ENCODE data around the gene CERS1. TPM values are rescaled to one million over a fixed set of nuclear protein-coding genes. Genes with fewer than 3 reads are reported as not detected.
A peak's percentile ranks its signal among the peaks of the same experiment; 100 is the strongest.

The CERS1 gene, protein sequence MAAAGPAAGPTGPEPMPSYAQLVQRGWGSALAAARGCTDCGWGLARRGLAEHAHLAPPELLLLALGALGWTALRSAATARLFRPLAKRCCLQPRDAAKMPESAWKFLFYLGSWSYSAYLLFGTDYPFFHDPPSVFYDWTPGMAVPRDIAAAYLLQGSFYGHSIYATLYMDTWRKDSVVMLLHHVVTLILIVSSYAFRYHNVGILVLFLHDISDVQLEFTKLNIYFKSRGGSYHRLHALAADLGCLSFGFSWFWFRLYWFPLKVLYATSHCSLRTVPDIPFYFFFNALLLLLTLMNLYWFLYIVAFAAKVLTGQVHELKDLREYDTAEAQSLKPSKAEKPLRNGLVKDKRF
- not detected for total RNA-seq
- not detected for polyA plus RNA-seq (2013, experiment 1 of 2)
- polyA plus RNA-seq (2013, experiment 2 of 2) = 0.53 TPM
- total RNA-seq = 0 to 0.26 (median 0) reads per million in 172 experiments

DNA sequence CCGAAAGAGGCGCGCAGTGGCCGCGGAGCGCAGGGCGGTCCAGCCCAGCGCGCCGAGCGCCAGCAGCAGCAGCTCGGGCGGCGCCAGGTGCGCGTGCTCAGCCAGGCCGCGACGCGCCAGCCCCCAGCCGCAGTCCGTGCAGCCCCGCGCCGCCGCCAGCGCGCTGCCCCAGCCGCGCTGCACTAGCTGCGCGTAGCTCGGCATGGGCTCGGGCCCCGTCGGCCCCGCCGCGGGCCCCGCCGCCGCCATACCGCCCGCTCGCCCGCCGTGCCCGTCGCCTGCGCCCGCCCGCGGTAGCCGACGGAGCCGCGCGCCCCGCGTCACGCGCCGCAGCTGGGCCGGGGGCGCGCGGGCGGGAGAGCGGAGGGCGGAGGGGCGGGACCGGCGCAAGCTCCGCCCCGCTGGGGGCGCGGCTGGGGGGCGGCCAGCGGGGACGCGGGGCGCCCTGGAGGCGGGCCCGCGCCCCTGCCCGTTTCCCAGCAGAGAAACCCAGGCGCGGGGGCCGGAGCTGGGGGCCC, at the start of gene CERS1:
CERS1 (minus strand) TSS at position 335 of the 518 bp plus-strand sequence; CDS start at position 249, 86 bp downstream.
- peaks cover 11% of the 10 kb centered on the region for H3K4me1 ChIP-seq (ENCODE audit: insufficient read depth, low read length)
- TF ChIP-seq CTCF (IDR thresholded peaks at IDR 0.05) = no peak
- H3K9me3 Mint-ChIP-seq = no peaks in the 10 kb centered on the region
- intact Hi-C loops (cut with DNase I, micrococcal nuclease) = no loop called here
- H3K27ac ChIP-seq (ENCODE audit: low read depth in 1 of 2, low read length in 2 of 2) = no peak within 1 kb of the TSS
- peaks cover 0 to 3% of the 10 kb centered on the region in 2 experiments for H3K9me3 ChIP-seq (ENCODE audit: control insufficient read depth in 1 of 2, insufficient read depth in 1 of 2, low read length in 2 of 2)
- H3K27me3 ChIP-seq (ENCODE audit: control insufficient read depth in 1 of 2, insufficient read depth in 2 of 2, low read length in 2 of 2) = peaks cover 17 to 19% of the 10 kb centered on the region in 2 experiments
- H3K4me1 Mint-ChIP-seq (ENCODE audit: low read depth) = peaks cover 13% of the 10 kb centered on the region
- DNase-seq (peak in 1 of 14 experiments; percentile 28), ATAC-seq (ENCODE audit: poor library complexity) (peak; percentile 13)
- H3K4me3 Mint-ChIP-seq = peak within 1 kb of the TSS; percentile 79
- peaks cover 25% of the 10 kb centered on the region for H3K27me3 Mint-ChIP-seq
- ChIA-PET POLR2A (no interaction called here), CTCF (no interaction called here)
- H3K4me3 ChIP-seq (ENCODE audit: low read length) = no peak within 1 kb of the TSS
- H3K27ac Mint-ChIP-seq = no peak within 1 kb of the TSS
- peaks cover 21% of the 10 kb centered on the region for H3K36me3 ChIP-seq (ENCODE audit: insufficient read depth, low read length)
- H3K36me3 Mint-ChIP-seq (ENCODE audit: low read depth) = peaks cover 21% of the 10 kb centered on the region

DNA sequence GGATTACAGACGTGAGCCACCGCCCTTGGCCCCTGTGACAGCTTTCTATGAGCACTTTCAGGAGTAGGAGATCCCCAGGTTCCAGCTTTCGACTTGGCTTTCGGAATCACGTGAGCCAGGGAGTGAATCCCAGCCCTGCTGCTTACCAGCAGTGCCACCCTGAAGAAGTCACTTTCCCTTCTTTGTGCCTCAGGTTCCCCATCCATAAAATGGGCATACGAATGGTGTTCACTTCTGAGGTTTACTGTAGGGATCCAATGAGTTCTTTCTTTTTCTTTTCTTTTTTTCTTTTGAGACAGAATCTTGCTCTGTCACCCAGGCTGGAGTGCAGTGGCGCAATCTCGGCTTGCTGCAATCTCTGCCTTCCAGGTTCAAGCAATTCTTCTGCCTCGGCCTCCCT, 49.3 kb upstream of the CERS1 start:
- peaks cover 29% of the 10 kb centered on the region for H3K27me3 Mint-ChIP-seq
- H3K27ac ChIP-seq (ENCODE audit: low read depth in 1 of 2, low read length in 2 of 2) = no peak overlapping the region
- H3K27ac Mint-ChIP-seq = no peak overlapping the region
- intact Hi-C loops (cut with DNase I, micrococcal nuclease) = no loop called here
- H3K27me3 ChIP-seq (ENCODE audit: control insufficient read depth in 1 of 2, insufficient read depth in 2 of 2, low read length in 2 of 2) = peaks cover 9 to 14% of the 10 kb centered on the region in 2 experiments
- ATAC-seq (ENCODE audit: poor library complexity) = no peak
- peaks cover 0 to 8% of the 10 kb centered on the region in 2 experiments for H3K9me3 ChIP-seq (ENCODE audit: control insufficient read depth in 1 of 2, insufficient read depth in 1 of 2, low read length in 2 of 2)
- no peak for DNase-seq
- TF ChIP-seq CTCF (IDR thresholded peaks at IDR 0.05) = no peak
- H3K36me3 Mint-ChIP-seq (ENCODE audit: low read depth) = no peaks in the 10 kb centered on the region
- no peaks in the 10 kb centered on the region for H3K9me3 Mint-ChIP-seq
- H3K4me1 Mint-ChIP-seq (ENCODE audit: low read depth) = no peaks in the 10 kb centered on the region
- H3K4me3 ChIP-seq (ENCODE audit: low read length) = no peak overlapping the region
- no peaks in the 10 kb centered on the region for H3K36me3 ChIP-seq (ENCODE audit: insufficient read depth, low read length)
- CTCF ChIA-PET = no interaction called here
- H3K4me1 ChIP-seq (ENCODE audit: insufficient read depth, low read length) = peaks cover 35% of the 10 kb centered on the region
- H3K4me3 Mint-ChIP-seq = no peak overlapping the region
- POLR2A ChIA-PET = no interaction called here

DNA sequence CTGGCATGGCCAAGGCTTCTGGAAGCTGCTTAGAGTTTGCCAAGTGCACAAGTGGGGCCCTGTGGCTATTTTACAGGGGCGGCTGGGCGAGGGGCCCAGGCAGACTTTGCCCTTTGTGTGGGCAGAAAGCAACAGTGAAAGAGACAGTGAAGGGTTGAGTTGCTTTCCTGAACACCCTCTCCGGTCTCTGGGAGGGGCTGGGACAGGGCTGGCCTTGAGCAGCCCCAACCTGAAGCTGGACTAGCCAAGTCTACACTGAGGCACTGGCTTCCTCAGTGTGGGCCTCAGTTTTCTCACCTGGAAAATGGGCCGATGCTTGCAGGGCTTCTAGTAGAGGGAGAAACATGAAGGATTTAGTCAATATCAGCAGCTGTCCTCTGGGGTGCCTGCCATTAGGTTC, 47.5 kb upstream of the CERS1 start:
- no peaks in the 10 kb centered on the region for H3K9me3 Mint-ChIP-seq
- H3K27ac ChIP-seq (ENCODE audit: low read depth in 1 of 2, low read length in 2 of 2) = no peak overlapping the region
- no peak for TF ChIP-seq CTCF (IDR thresholded peaks at IDR 0.05)
- ATAC-seq (ENCODE audit: poor library complexity) (no peak), DNase-seq (no peak)
- H3K4me3 Mint-ChIP-seq = no peak overlapping the region
- no peaks in the 10 kb centered on the region for H3K36me3 Mint-ChIP-seq (ENCODE audit: low read depth)
- H3K27me3 ChIP-seq (ENCODE audit: control insufficient read depth in 1 of 2, insufficient read depth in 2 of 2, low read length in 2 of 2) = peaks cover 16 to 22% of the 10 kb centered on the region in 2 experiments
- peaks cover 0 to 9% of the 10 kb centered on the region in 2 experiments for H3K9me3 ChIP-seq (ENCODE audit: control insufficient read depth in 1 of 2, insufficient read depth in 1 of 2, low read length in 2 of 2)
- H3K4me1 Mint-ChIP-seq (ENCODE audit: low read depth) = peaks cover 9% of the 10 kb centered on the region
- no peaks in the 10 kb centered on the region for H3K36me3 ChIP-seq (ENCODE audit: insufficient read depth, low read length)
- POLR2A ChIA-PET = no interaction called here
- CTCF ChIA-PET = no interaction called here
- no peak overlapping the region for H3K27ac Mint-ChIP-seq
- H3K4me1 ChIP-seq (ENCODE audit: insufficient read depth, low read length) = peaks cover 34% of the 10 kb centered on the region
- intact Hi-C loops (cut with DNase I, micrococcal nuclease) = loop anchor here in 1 of 2 experiments (5.0 kb wide), 1 partner anchor 491 kb away; no protein-coding TSS in a partner anchor
- H3K27me3 Mint-ChIP-seq = peaks cover 44% of the 10 kb centered on the region
- no peak overlapping the region for H3K4me3 ChIP-seq (ENCODE audit: low read length)

Data from CD4-positive, alpha-beta T cell (primary cell).